GM19193 (cell line): ENCODE measurements around the gene MRPS18C.

Experiments
- POLR2A ChIP-seq: IDR thresholded peaks from 4 replicates; pipeline ENCODE4 v1.6.1; 2011; ENCODE audit not compliant: insufficient read depth, insufficient read length; ENCODE audit errors: extremely low read depth

MRPS18C gene

GRCh38 chr4:83484500-83485461 lies 28.9 kb downstream of the MRPS18C start, which contains the start of gene ABRAXAS1:
Gene ABRAXAS1 (minus strand): TSS chr4:83485100. CDS start chr4:83485072, 28 bp downstream.
- peak; percentile 95 for TF ChIP-seq POLR2A

DNA sequence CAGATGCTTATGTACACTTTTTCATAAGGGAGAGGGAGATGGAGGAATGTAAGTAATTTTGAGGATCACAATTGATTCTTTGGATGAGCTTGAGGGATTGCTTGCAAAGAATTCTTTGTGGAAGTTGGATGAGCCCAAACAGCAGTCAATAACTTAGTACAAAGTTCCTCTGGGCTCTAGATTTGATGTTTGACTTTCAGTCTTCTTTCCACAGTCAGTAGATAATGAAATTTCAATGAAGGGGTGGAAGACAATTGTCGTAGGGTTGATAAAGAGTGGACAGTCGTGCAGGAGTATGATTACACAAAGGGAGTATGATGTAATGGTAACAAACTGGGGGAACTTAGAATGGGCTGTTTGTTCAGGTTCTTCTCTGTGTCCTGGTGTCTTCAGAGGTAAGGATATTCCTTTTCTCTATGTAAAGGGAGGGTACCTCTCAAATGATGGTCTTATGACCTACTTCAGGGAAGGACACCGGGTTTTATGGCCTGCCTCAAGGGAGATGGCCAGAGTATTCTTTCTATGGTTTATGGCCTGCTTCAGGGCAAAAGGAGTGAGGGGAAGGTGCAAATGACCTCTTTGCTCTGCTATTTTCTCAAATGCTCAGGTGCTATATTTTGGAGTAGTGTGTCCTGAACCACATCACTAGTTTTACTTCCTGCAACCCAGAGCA lies 30.7 kb downstream of the MRPS18C start:
- no peak for TF ChIP-seq POLR2A

- no peak for TF ChIP-seq POLR2A
Measured at GRCh38 chr4:83489711-83490326, 34.0 kb downstream of the MRPS18C start.

DNA sequence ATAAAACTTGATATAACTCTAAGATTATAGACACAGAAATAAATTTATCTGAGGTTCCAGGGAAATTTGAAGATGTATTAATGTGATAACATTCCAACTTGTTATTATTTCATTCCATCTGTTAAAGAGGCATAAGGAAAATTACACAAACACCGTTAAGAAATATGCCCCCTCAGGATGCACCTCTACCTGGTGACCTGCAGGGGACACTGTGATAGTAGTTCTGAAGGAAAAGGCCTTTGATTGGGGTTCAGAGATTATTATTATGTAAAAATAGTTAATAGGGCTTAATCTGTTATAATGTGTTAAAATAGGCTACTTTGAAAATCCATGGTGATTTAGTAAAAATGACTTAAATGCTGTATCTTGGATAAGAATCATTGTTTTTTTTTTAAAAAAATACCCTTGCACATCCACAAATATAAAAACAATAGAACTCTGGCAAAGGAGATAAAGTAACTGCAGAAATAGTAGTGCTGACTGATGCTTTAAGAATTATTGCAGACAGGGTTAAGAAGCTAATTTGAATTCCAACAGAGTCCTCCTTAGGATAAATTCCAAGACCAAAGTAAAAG lies 35.1 kb downstream of the MRPS18C start:
- no peak for TF ChIP-seq POLR2A

GRCh38 chr4:83498187-83498586 lies 42.3 kb downstream of the MRPS18C start:
- no peak for TF ChIP-seq POLR2A

GRCh38 chr4:83503974-83504373 lies 48.1 kb downstream of the MRPS18C start:
- TF ChIP-seq POLR2A: no peak

- no peak for TF ChIP-seq POLR2A
Measured at GRCh38 chr4:83504503-83504902, 48.6 kb downstream of the MRPS18C start.

- no peak for TF ChIP-seq POLR2A
Measured at GRCh38 chr4:83504996-83505395, 49.1 kb downstream of the MRPS18C start.

DNA sequence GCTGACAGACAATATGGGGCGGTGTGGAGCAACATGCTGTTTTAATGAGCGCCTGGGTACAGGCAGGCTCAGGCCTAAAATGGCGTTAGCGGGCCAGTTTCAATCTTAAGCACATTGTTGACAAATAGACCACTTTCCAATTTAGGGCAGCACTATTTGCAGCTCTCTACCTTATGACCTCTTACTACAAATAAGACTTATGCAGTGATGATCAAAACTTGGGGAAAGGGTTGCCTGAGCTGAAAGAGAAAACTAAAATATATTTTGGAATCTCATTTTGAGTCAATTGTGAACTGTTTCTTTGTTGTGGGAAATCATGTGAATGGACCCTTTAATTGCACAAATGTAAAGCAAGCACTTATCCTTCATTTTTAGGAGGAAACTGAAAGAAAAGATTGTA lies 54.6 kb downstream of the MRPS18C start:
- no peak for TF ChIP-seq POLR2A
